ENCODE results near the gene PIP5K1B. TPM values are rescaled to one million over a fixed set of nuclear protein-coding genes. Genes with fewer than 3 reads are reported as not detected.

The PIP5K1B gene
- total and polyA plus RNA-seq, 2 of the 13 experiments (the other 11 are each of a cell fraction or from before 2014, with no cell fraction given) = 15.8 to 17.5 TPM

GRCh38 chr9:69036799-69037198 is 331.8 kb downstream of the PIP5K1B start (continued):
- peak; percentile 18; the same call in 1 of the 2 replicates for TF ChIP-seq ETV5 (CRISPR knock-in tag; IDR thresholded peaks at IDR 0.05; ENCODE audit: borderline replicate concordance)
- TF ChIP-seq ZFY (CRISPR knock-in tag; IDR thresholded peaks at IDR 0.05) = peak; percentile 33
- no peak for TF ChIP-seq LCORL (IDR thresholded peaks at IDR 0.05)
- TF ChIP-seq LCORL (CRISPR knock-in tag; IDR thresholded peaks at IDR 0.05) = peak; percentile 60; the same call in 1 of the 2 replicates
- TF ChIP-seq ZNF772 (CRISPR knock-in tag; IDR thresholded peaks at IDR 0.05) = no peak
- TF ChIP-seq ZNF883 (CRISPR knock-in tag; IDR thresholded peaks at IDR 0.05; ENCODE audit: not compliant biosample characterization) = no peak
- no peak for TF ChIP-seq RBFOX2 (IDR thresholded peaks at IDR 0.05; ENCODE audit: low read depth, low read length)
- peak; percentile 34; the same call in 1 of the 2 replicates for TF ChIP-seq ELF3 (CRISPR knock-in tag; IDR thresholded peaks at IDR 0.05)
- TF ChIP-seq ZKSCAN8 (CRISPR knock-in tag; IDR thresholded peaks at IDR 0.05; ENCODE audit: borderline replicate concordance) = no peak
- TF ChIP-seq MYNN (CRISPR knock-in tag; IDR thresholded peaks at IDR 0.05; ENCODE audit: low read depth) = no peak
- no peak for TF ChIP-seq MLLT10 (CRISPR knock-in tag; IDR thresholded peaks at IDR 0.05)
- no peak for TF ChIP-seq ZNF160 (CRISPR knock-in tag; IDR thresholded peaks at IDR 0.05)
- no peak for TF ChIP-seq HMG20B (CRISPR knock-in tag; conservative IDR thresholded peaks at IDR 0.05)
- TF ChIP-seq NFE2L2 (IDR thresholded peaks at IDR 0.05; ENCODE audit: low read length) = no peak
- no peak for TF ChIP-seq ZNF282 (IDR thresholded peaks at IDR 0.05; ENCODE audit: partially characterized antibody)
- TF ChIP-seq ZNF556 (CRISPR knock-in tag; IDR thresholded peaks at IDR 0.05; ENCODE audit: borderline replicate concordance) = no peak
- TF ChIP-seq TRAFD1 (CRISPR knock-in tag; IDR thresholded peaks at IDR 0.05; ENCODE audit: borderline replicate concordance) = no peak
- peak; percentile 37; the same call in 1 of the 2 replicates for TF ChIP-seq ARID5B (CRISPR knock-in tag; IDR thresholded peaks at IDR 0.05)
- no peak for TF ChIP-seq SMARCC2 (IDR thresholded peaks at IDR 0.05)
- no peak for TF ChIP-seq ZBTB42 (CRISPR knock-in tag; IDR thresholded peaks at IDR 0.05)
- no peak for TF ChIP-seq RFXANK (CRISPR knock-in tag; IDR thresholded peaks at IDR 0.05)
- no peak for TF ChIP-seq ZBTB21 (CRISPR knock-in tag; IDR thresholded peaks at IDR 0.05)
- TF ChIP-seq MNT (IDR thresholded peaks at IDR 0.05) = 0 out of 2 replicates have a peak, but pooled peaks have one; percentile 31
- TF ChIP-seq ZFYVE20 (CRISPR knock-in tag; IDR thresholded peaks at IDR 0.05; ENCODE audit: borderline replicate concordance, low read depth) = no peak
- TF ChIP-seq FOSL1 (CRISPR knock-in tag; IDR thresholded peaks at IDR 0.05; ENCODE audit: borderline replicate concordance) = no peak
- no peak for TF ChIP-seq DRAP1 (CRISPR knock-in tag; IDR thresholded peaks at IDR 0.05)
- peak; percentile 66 for TF ChIP-seq SAP130 (CRISPR knock-in tag; IDR thresholded peaks at IDR 0.05; ENCODE audit: low read depth)
